Liver (tissue), 9 donors: ENCODE data around the gene SHISAL1. TPM values are rescaled to one million over a fixed set of nuclear protein-coding genes. Genes with fewer than 3 reads are reported as not detected.

ENCODE experiments used
- DNase-seq: peaks from one replicate; pipeline ENCODE4 v3.0.0-alpha.2; 2017; ENCODE audit warnings: low spot score
- H3K27ac ChIP-seq, 2 donors: one replicate each; pipeline ENCODE4 v1.7.0; 2013; ENCODE audit warnings: inconsistent platforms in 2 of 2, low read length in 2 of 2, control low read depth in 1 of 2, low read depth in 1 of 2, mild to moderate bottlenecking in 1 of 2
- H3K27me3 ChIP-seq, 4 donors: one replicate each; pipeline versions ENCODE4 v1.6.1 to v1.7.0; 2013; ENCODE audit warnings: low read length in 3 of 4, inconsistent platforms in 1 of 4, mild to moderate bottlenecking in 1 of 4, moderate library complexity in 1 of 4; ENCODE audit not compliant: control insufficient read depth in 4 of 4, insufficient read depth in 4 of 4
- H3K36me3 ChIP-seq, 4 donors: one replicate each; pipeline versions ENCODE4 v1.6.1 to v1.7.0; 2013; ENCODE audit warnings: low read length in 3 of 4, mild to moderate bottlenecking in 3 of 4, low read depth in 1 of 4, moderate library complexity in 1 of 4; ENCODE audit not compliant: control insufficient read depth in 4 of 4, insufficient read depth in 3 of 4
- H3K4me1 ChIP-seq, 4 donors: one replicate each; pipeline versions ENCODE4 v1.6.1 to v1.7.0; 2013; ENCODE audit warnings: low read length in 3 of 4, mild to moderate bottlenecking in 3 of 4, moderate library complexity in 1 of 4; ENCODE audit not compliant: control insufficient read depth in 4 of 4, insufficient read depth in 4 of 4
- H3K4me3 ChIP-seq, 3 donors: one replicate each; pipeline versions ENCODE4 v1.6.1 to v1.7.0; 2013; ENCODE audit warnings: low read length in 3 of 3, control low read depth in 1 of 3, low read depth in 1 of 3, mild to moderate bottlenecking in 1 of 3
- H3K9ac ChIP-seq, 2 donors: one replicate each; pipeline ENCODE4 v1.7.0; 2013; ENCODE audit warnings: low read length in 2 of 2, mild to moderate bottlenecking in 2 of 2, moderate library complexity in 2 of 2, control low read depth in 1 of 2, low read depth in 1 of 2
- H3K9me3 ChIP-seq, 4 donors: one replicate each; pipeline versions ENCODE4 v1.6.1 to v1.7.0; 2013; ENCODE audit warnings: low read length in 3 of 4; ENCODE audit not compliant: control insufficient read depth in 4 of 4
- ATF3 ChIP-seq: IDR thresholded peaks from 2 replicates; pipeline ENCODE4 v1.6.1; 2016; ENCODE audit warnings: antibody characterized with exemption
- EGR1 ChIP-seq, 2 donors: IDR thresholded peaks; 2 replicates each; pipeline ENCODE4 v1.6.1; 2016 to 2018; ENCODE audit warnings: antibody characterized with exemption in 2 of 2, low read depth in 2 of 2
- FOXA1 ChIP-seq: IDR thresholded peaks from 2 replicates; pipeline ENCODE4 v1.6.1; 2016; ENCODE audit warnings: antibody characterized with exemption
- FOXA2 ChIP-seq: IDR thresholded peaks from 2 replicates; pipeline ENCODE4 v1.6.1; 2016; ENCODE audit warnings: antibody characterized with exemption
- GABPA ChIP-seq, 2 donors: IDR thresholded peaks in 1 of 2; conservative IDR thresholded peaks in 1 of 2; 2 replicates each; pipeline ENCODE4 v1.6.1; 2016; ENCODE audit warnings: antibody characterized with exemption in 2 of 2, mild to moderate bottlenecking in 1 of 2, moderate library complexity in 1 of 2
- HNF4A ChIP-seq, 2 donors: conservative IDR thresholded peaks; 2 replicates each; pipeline ENCODE4 v1.6.1; 2016; ENCODE audit warnings: antibody characterized with exemption in 2 of 2, mild to moderate bottlenecking in 2 of 2
- HNF4G ChIP-seq: IDR thresholded peaks from 2 replicates; pipeline ENCODE4 v1.6.1; 2016; ENCODE audit warnings: antibody characterized with exemption
- JUND ChIP-seq, 2 donors: IDR thresholded peaks; 2 replicates each; pipeline ENCODE4 v1.6.1; 2016; ENCODE audit warnings: antibody characterized with exemption in 2 of 2
- NR2F2 ChIP-seq: IDR thresholded peaks from 2 replicates; pipeline ENCODE4 v1.6.1; 2016; ENCODE audit warnings: antibody characterized with exemption
- RAD21 ChIP-seq, 2 donors: IDR thresholded peaks; 2 replicates each; pipeline ENCODE4 v1.6.1; 2016; ENCODE audit warnings: antibody characterized with exemption in 2 of 2, mild to moderate bottlenecking in 2 of 2
- REST ChIP-seq: IDR thresholded peaks from 2 replicates; pipeline ENCODE4 v1.6.1; 2016; ENCODE audit warnings: antibody characterized with exemption, mild to moderate bottlenecking
- RXRA ChIP-seq, 2 donors: IDR thresholded peaks; 2 replicates each; pipeline ENCODE4 v1.6.1; 2017 to 2018; ENCODE audit warnings: antibody characterized with exemption in 2 of 2, mild to moderate bottlenecking in 1 of 2
- TAF1 ChIP-seq: conservative IDR thresholded peaks from 2 replicates; pipeline ENCODE4 v1.6.1; 2016; ENCODE audit warnings: antibody characterized with exemption, mild to moderate bottlenecking
- YY1 ChIP-seq: IDR thresholded peaks from 2 replicates; pipeline ENCODE4 v1.6.1; 2016; ENCODE audit warnings: antibody characterized with exemption, mild to moderate bottlenecking
- ZBTB33 ChIP-seq: IDR thresholded peaks from 2 replicates; pipeline ENCODE4 v1.6.1; 2016; ENCODE audit warnings: antibody characterized with exemption
- WGBS: extraction: QIAGEN DNeasy Blood & Tissue Kit; methylation state at CpG from one replicate; pipeline ENCODE4 v1.1.7; 2013; 5-methylcytosine and 5-hydroxymethylcytosine counted together
- polyA plus RNA-seq, 2 donors: library from polyadenylated mRNA; stranded (reverse) in 1 of 2; unstranded in 1 of 2; fragments of 200-250 nt in 1 of 2; fragments of >200 nt in 1 of 2; fragmentation: Nextera tagmentation in 1 of 2; extraction: Ambion mirVana in 1 of 2; gene quantifications; one replicate each; pipeline versions ENCODE4 v1.2.1 to v1.2.3, GENCODE V29; 2013 to 2015
- total RNA-seq, 2 donors: library from RNA; depleted of rRNA; stranded (reverse); fragments of >200 nt; gene quantifications; one replicate each; pipeline ENCODE4 v1.2.3, GENCODE V29; 2014
- TF ChIP-seq, protein P1 (sequence below): IDR thresholded peaks from 2 replicates; pipeline ENCODE4 v1.6.1; 2016; ENCODE audit warnings: antibody characterized with exemption
- TF ChIP-seq, protein P2 (sequence below): fragments of 150-350 bp; IDR thresholded peaks from 2 replicates; pipeline ENCODE4 v1.5.1; 2017; ENCODE audit warnings: improper control_type of control experiment, low read depth, low read length; ENCODE audit not compliant: missing input control
- donor health status: healthy.
- donor health status: healthy.
- donor health status: healthy.
- donor health status: healthy.
- donor health status: healthy.

SHISAL1 gene
- total and polyA plus RNA-seq, 4 donors: 0.07 to 0.17 (median 0.13) TPM

DNA sequence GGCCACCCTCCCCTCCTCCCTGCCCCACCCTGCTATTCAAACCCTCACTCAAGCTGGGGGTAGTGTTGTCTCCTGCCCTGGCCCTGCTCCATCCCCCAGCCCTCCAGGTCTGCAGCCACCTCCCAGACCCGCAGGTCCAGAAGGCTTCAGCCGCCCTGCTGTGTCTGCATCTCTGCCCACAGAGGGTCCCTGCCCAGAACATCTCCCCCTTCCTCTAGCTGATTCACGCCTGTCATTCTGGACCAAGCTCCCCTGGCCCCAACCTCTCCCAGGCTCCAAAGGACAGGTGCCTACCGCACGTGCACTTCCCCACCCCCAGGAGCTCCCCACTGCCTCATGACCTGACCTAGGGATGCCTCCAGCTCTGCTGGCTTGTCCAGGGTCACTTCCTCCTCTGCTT is 16.0 kb upstream of the SHISAL1 start:
- no peak for DNase-seq
- peaks cover 2 to 21% (median 3%) of the 10 kb centered on the region in 4 donors for H3K4me1 ChIP-seq
- peaks cover 0 to 9% (median under 1%) of the 10 kb centered on the region in 4 donors for H3K27me3 ChIP-seq
- no peaks in the 10 kb centered on the region for H3K9me3 ChIP-seq
- H3K27ac ChIP-seq: no peak overlapping the region
- 59% methylated on average over 5 of the region's 5 CpGs for WGBS
- TF ChIP-seq FOXA1 (no peak), EGR1 (IDR thresholded peaks at IDR 0.05; ENCODE audit: low read depth in 2 of 2) (no peak), YY1 (no peak), RAD21 (IDR thresholded peaks at IDR 0.05) (no peak), FOXA2 (no peak), TAF1 (no peak)
- TF ChIP-seq, protein P1, sequence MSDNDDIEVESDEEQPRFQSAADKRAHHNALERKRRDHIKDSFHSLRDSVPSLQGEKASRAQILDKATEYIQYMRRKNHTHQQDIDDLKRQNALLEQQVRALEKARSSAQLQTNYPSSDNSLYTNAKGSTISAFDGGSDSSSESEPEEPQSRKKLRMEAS: no peak
- H3K36me3 ChIP-seq: no peaks in the 10 kb centered on the region
- H3K9ac ChIP-seq: no peak overlapping the region
- no peak overlapping the region for H3K4me3 ChIP-seq

DNA sequence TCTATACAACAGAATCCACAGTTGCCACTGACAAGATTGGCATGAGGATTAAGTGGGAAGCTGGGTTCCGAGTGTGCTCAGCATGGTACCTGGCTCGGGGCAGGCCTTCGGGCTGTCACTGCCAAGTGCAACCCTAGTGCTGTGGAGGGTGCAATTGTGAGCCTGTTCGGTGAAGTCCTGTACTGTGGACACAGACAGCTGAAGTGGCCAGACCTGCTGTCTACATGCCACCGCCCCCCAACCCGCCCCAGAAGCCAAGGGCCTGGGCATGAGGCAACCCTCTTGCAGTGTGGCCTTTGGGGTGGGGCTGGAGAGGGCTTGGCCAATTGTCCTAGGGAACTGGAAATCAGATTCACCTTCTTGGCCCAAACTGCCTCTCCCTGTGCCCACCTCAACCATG is 15.6 kb upstream of the SHISAL1 start:
- Histone ChIP-seq H3K9me3 (no peaks in the 10 kb centered on the region), H3K27me3 (peaks cover 0 to 9% (median under 1%) of the 10 kb centered on the region in 4 donors), H3K36me3 (no peaks in the 10 kb centered on the region), H3K4me3 (no peak overlapping the region), H3K4me1 (peaks cover 2 to 21% (median 3%) of the 10 kb centered on the region in 4 donors), H3K9ac (no peak overlapping the region), H3K27ac (no peak overlapping the region)
- 87% methylated on average over 6 of the region's 6 CpGs for WGBS
- TF ChIP-seq EGR1 (IDR thresholded peaks at IDR 0.05; ENCODE audit: low read depth in 2 of 2) (no peak), FOXA2 (no peak), GABPA (IDR thresholded peaks at IDR 0.05 in 1 of 2, conservative IDR thresholded peaks at IDR 0.05 in 1 of 2) (no peak), TAF1 (no peak), HNF4G (no peak), ZBTB33 (no peak), RAD21 (IDR thresholded peaks at IDR 0.05) (no peak), ATF3 (no peak), NR2F2 (no peak), RXRA (IDR thresholded peaks at IDR 0.05) (no peak), JUND (IDR thresholded peaks at IDR 0.05) (no peak), HNF4A (conservative IDR thresholded peaks at IDR 0.05) (no peak), REST (no peak), YY1 (no peak), FOXA1 (no peak)
- TF ChIP-seq, protein P1: no peak
- TF ChIP-seq, protein P2, sequence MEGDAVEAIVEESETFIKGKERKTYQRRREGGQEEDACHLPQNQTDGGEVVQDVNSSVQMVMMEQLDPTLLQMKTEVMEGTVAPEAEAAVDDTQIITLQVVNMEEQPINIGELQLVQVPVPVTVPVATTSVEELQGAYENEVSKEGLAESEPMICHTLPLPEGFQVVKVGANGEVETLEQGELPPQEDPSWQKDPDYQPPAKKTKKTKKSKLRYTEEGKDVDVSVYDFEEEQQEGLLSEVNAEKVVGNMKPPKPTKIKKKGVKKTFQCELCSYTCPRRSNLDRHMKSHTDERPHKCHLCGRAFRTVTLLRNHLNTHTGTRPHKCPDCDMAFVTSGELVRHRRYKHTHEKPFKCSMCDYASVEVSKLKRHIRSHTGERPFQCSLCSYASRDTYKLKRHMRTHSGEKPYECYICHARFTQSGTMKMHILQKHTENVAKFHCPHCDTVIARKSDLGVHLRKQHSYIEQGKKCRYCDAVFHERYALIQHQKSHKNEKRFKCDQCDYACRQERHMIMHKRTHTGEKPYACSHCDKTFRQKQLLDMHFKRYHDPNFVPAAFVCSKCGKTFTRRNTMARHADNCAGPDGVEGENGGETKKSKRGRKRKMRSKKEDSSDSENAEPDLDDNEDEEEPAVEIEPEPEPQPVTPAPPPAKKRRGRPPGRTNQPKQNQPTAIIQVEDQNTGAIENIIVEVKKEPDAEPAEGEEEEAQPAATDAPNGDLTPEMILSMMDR: no peak
- DNase-seq: no peak
